Jurkat, Clone E6-1 (cell line): ENCODE data around the gene USO1.
"Not testable (repeated sequence)": the region's sequence is repeated elsewhere in the genome, so short reads cannot be mapped to it uniquely, and the experiment has no call there.

ENCODE experiments used
- DNase-seq: peaks from one replicate; pipeline ENCODE4 v3.0.0-alpha.2; 2011; ENCODE audit warnings: low read depth, low spot score
- H3K4me3 ChIP-seq: 2 replicates; pipeline ENCODE4 v1.5.1; 2011; ENCODE audit warnings: mild to moderate bottlenecking, low read length, control low read depth, moderate library complexity

Gene USO1

GRCh38 chr4:75830906-75831305, 106.5 kb downstream of the USO1 start:
- no peak for DNase-seq

GRCh38 chr4:75831856-75832405, 107.6 kb downstream of the USO1 start:
- no peak for DNase-seq
- H3K4me3 ChIP-seq, result no peak overlapping the region

More at GRCh38 chr4:75830906-75831305, 106.5 kb downstream of the USO1 start:
- no peak overlapping the region for H3K4me3 ChIP-seq

GRCh38 chr4:75834095-75834771, 109.9 kb downstream of the USO1 start:
- DNase-seq, result no peak
- H3K4me3 ChIP-seq, result no peak overlapping the region

- no peak for DNase-seq
- H3K4me3 ChIP-seq, result no peak overlapping the region
Measured at GRCh38 chr4:75834772-75835154, 110.4 kb downstream of the USO1 start.

GRCh38 chr4:75841641-75842520, 117.5 kb downstream of the USO1 start:
- no peak overlapping the region for H3K4me3 ChIP-seq
- no peak for DNase-seq

GRCh38 chr4:75843596-75843995, 119.2 kb downstream of the USO1 start:
- H3K4me3 ChIP-seq, result no peak overlapping the region
- DNase-seq, result no peak

GRCh38 chr4:75844151-75844662, 119.8 kb downstream of the USO1 start:
- DNase-seq, result no peak
- no peak overlapping the region for H3K4me3 ChIP-seq

- no peak for DNase-seq
- no peak overlapping the region for H3K4me3 ChIP-seq
Measured at GRCh38 chr4:75845992-75846391, 121.6 kb downstream of the USO1 start.

- DNase-seq, result peak; percentile 80
- H3K4me3 ChIP-seq, result not testable (repeated sequence)
Measured at GRCh38 chr4:75848171-75848760, 123.9 kb downstream of the USO1 start.

- no peak overlapping the region for H3K4me3 ChIP-seq
- DNase-seq, result no peak
Measured at GRCh38 chr4:75848891-75849290, 124.5 kb downstream of the USO1 start.

- peak; percentile 39 for DNase-seq
Measured at GRCh38 chr4:75849461-75849860, 125.1 kb downstream of the USO1 start.

GRCh38 chr4:75858721-75859120, 134.3 kb downstream of the USO1 start:
- no peak for DNase-seq

More at GRCh38 chr4:75849461-75849860, 125.1 kb downstream of the USO1 start:
- no peak overlapping the region for H3K4me3 ChIP-seq

GRCh38 chr4:75860606-75861005, 136.2 kb downstream of the USO1 start:
- H3K4me3 ChIP-seq, result no peak overlapping the region
- no peak for DNase-seq

More at GRCh38 chr4:75858721-75859120, 134.3 kb downstream of the USO1 start:
- H3K4me3 ChIP-seq, result no peak overlapping the region
